HEK293 (cell line): Measurements from ENCODE around the gene HPSE2.

Experiments
- BCL11B ChIP-seq: fragments of 450-650 bp; formaldehyde crosslinking; IDR thresholded peaks from 2 replicates; pipeline ENCODE4 v1.5.1; 2016; ENCODE audit warnings: low read depth, missing biosample characterization, missing genetic modification characterization
- GLIS1 ChIP-seq: fragments of 450-650 bp; formaldehyde crosslinking; IDR thresholded peaks from 2 replicates; pipeline ENCODE4 v1.5.1; 2016; ENCODE audit warnings: missing biosample characterization, missing genetic modification characterization
- KLF8 ChIP-seq: fragments of 450-650 bp; formaldehyde crosslinking; IDR thresholded peaks from 2 replicates; pipeline ENCODE4 v1.5.1; 2016; ENCODE audit warnings: missing biosample characterization, missing genetic modification characterization
- MYNN ChIP-seq: fragments of 450-650 bp; formaldehyde crosslinking; IDR thresholded peaks from 2 replicates; pipeline ENCODE4 v1.5.1; 2016; ENCODE audit warnings: missing biosample characterization, missing genetic modification characterization, borderline replicate concordance
- MZF1 ChIP-seq: fragments of 450-650 bp; formaldehyde crosslinking; IDR thresholded peaks from 2 replicates; pipeline ENCODE4 v1.5.1; 2017; ENCODE audit warnings: missing biosample characterization, missing genetic modification characterization, borderline replicate concordance
- SP3 ChIP-seq: fragments of 450-650 bp; formaldehyde crosslinking; IDR thresholded peaks from 2 replicates; pipeline ENCODE4 v1.5.1; 2016; ENCODE audit warnings: missing biosample characterization, missing genetic modification characterization
- TCF7L2 ChIP-seq: IDR thresholded peaks from 2 replicates; pipeline ENCODE4 v1.6.1; 2011; ENCODE audit warnings: low read depth, mild to moderate bottlenecking, inconsistent platforms, low read length, moderate library complexity, borderline replicate concordance
- ZBTB21 ChIP-seq: fragments of 450-650 bp; formaldehyde crosslinking; IDR thresholded peaks from 2 replicates; pipeline ENCODE4 v1.5.1; 2017; ENCODE audit warnings: missing biosample characterization, missing genetic modification characterization
- ZNF112 ChIP-seq: fragments of 450-650 bp; formaldehyde crosslinking; IDR thresholded peaks from 2 replicates; pipeline ENCODE4 v1.5.0; 2017; ENCODE audit warnings: missing biosample characterization, missing genetic modification characterization
- ZNF169 ChIP-seq: fragments of 450-650 bp; formaldehyde crosslinking; IDR thresholded peaks from 2 replicates; pipeline ENCODE4 v1.5.1; 2016; ENCODE audit warnings: missing biosample characterization, missing genetic modification characterization
- ZNF184 ChIP-seq: fragments of 450-650 bp; IDR thresholded peaks from 2 replicates; pipeline ENCODE4 v1.5.1; 2018; ENCODE audit warnings: missing biosample characterization, mild to moderate bottlenecking, missing genetic modification characterization
- ZNF2 ChIP-seq: fragments of 450-650 bp; formaldehyde crosslinking; IDR thresholded peaks from 2 replicates; pipeline ENCODE4 v1.5.1; 2016; ENCODE audit warnings: missing biosample characterization, missing genetic modification characterization
- ZNF366 ChIP-seq: fragments of 450-650 bp; formaldehyde crosslinking; conservative IDR thresholded peaks from 2 replicates; pipeline ENCODE4 v1.5.1; 2016; ENCODE audit warnings: missing biosample characterization, missing genetic modification characterization
- ZNF48 ChIP-seq: fragments of 450-650 bp; formaldehyde crosslinking; IDR thresholded peaks from 2 replicates; pipeline ENCODE4 v1.5.1; 2016; ENCODE audit warnings: missing biosample characterization, missing genetic modification characterization
- ZNF555 ChIP-seq: fragments of 450-650 bp; formaldehyde crosslinking; conservative IDR thresholded peaks from 2 replicates; pipeline ENCODE4 v1.5.1; 2017; ENCODE audit warnings: missing biosample characterization, mild to moderate bottlenecking, missing genetic modification characterization, inconsistent platforms
- ZNF561 ChIP-seq: fragments of 450-650 bp; IDR thresholded peaks from 2 replicates; pipeline ENCODE4 v1.5.1; 2018; ENCODE audit warnings: missing biosample characterization, missing genetic modification characterization, borderline replicate concordance
- ZNF571 ChIP-seq: fragments of 450-650 bp; formaldehyde crosslinking; IDR thresholded peaks from 2 replicates; pipeline ENCODE4 v1.5.0; 2017; ENCODE audit warnings: missing biosample characterization, missing genetic modification characterization
- ZNF624 ChIP-seq: fragments of 450-650 bp; formaldehyde crosslinking; IDR thresholded peaks from 2 replicates; pipeline ENCODE4 v1.5.1; 2017; ENCODE audit warnings: missing biosample characterization, missing genetic modification characterization
- ZNF629 ChIP-seq: fragments of 450-650 bp; formaldehyde crosslinking; IDR thresholded peaks from 2 replicates; pipeline ENCODE4 v1.5.1; 2017; ENCODE audit warnings: missing biosample characterization, missing genetic modification characterization
- ZNF658 ChIP-seq: fragments of 450-650 bp; formaldehyde crosslinking; IDR thresholded peaks from 2 replicates; pipeline ENCODE4; 2016; ENCODE audit warnings: missing biosample characterization, missing genetic modification characterization
- ZNF660 ChIP-seq: fragments of 450-650 bp; IDR thresholded peaks from 2 replicates; pipeline ENCODE4 v1.5.1; 2018; ENCODE audit warnings: missing biosample characterization, mild to moderate bottlenecking, missing genetic modification characterization
- ZNF670 ChIP-seq: fragments of 450-650 bp; formaldehyde crosslinking; IDR thresholded peaks from 2 replicates; pipeline ENCODE4 v1.5.1; 2016; ENCODE audit warnings: missing biosample characterization, missing genetic modification characterization, low read depth
- TF ChIP-seq, protein P1 (sequence below): fragments of 450-650 bp; formaldehyde crosslinking; IDR thresholded peaks from 2 replicates; pipeline ENCODE4 v1.5.1; 2017; ENCODE audit warnings: missing biosample characterization, missing genetic modification characterization
- TF ChIP-seq, protein P2 (sequence below): fragments of 450-650 bp; formaldehyde crosslinking; IDR thresholded peaks from 2 replicates; pipeline ENCODE4 v1.5.1; 2016; ENCODE audit warnings: missing biosample characterization, missing genetic modification characterization
- TF ChIP-seq, protein P3 (sequence below): fragments of 450-650 bp; formaldehyde crosslinking; IDR thresholded peaks from 2 replicates; pipeline ENCODE4 v1.5.1; 2016; ENCODE audit warnings: missing biosample characterization, missing genetic modification characterization, borderline replicate concordance
- TF ChIP-seq, protein P4 (sequence below): fragments of 450-650 bp; formaldehyde crosslinking; IDR thresholded peaks from 2 replicates; pipeline ENCODE4 v1.5.1; 2016; ENCODE audit warnings: missing biosample characterization, missing genetic modification characterization, low read depth
- TF ChIP-seq, protein P5 (sequence below): sonication (generic); formaldehyde crosslinking; IDR thresholded peaks from 2 replicates; pipeline ENCODE4 v1.8.1; 2022; ENCODE audit warnings: mild to moderate bottlenecking, moderate library complexity, missing genetic modification reagents
- TF ChIP-seq, protein P6 (sequence below): fragments of 450-650 bp; formaldehyde crosslinking; IDR thresholded peaks from 2 replicates; pipeline ENCODE4 v1.5.1; 2017; ENCODE audit warnings: missing biosample characterization, missing genetic modification characterization

HPSE2 gene

DNA sequence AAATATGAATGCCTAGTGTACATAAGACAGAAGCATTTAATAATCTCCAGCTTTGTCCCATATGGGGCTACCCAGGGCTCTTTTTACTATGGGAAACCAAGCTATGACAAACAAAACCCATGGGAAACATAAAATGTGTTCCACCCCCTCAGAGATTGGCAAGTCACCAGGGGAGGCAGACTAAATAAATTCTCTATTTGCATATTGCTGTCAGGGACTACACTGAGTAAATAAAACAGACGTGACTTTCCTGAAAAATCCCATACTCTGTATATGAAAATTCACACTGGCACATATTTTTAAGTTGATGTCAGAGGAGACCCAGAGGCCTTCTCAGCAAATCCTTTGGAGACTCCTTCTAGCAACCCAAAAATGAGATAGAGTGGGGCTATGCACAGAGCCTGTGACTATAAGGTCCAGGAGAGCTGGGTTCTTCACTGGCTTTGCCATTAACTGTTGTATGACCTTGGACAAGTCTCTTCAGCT lies 44.0 kb upstream of the HPSE2 start (continued):
- TF ChIP-seq KLF8 (tag by site-specific recombination): 0 out of 2 replicates have a peak, but pooled peaks have one; percentile 33
- TF ChIP-seq ZNF571: no peak
- peak; percentile 26; the same call in 1 of the 2 replicates for TF ChIP-seq ZNF366 (tag by site-specific recombination)
- TF ChIP-seq ZNF660 (tag by site-specific recombination): no peak
- no peak for TF ChIP-seq ZBTB21 (tag by site-specific recombination)
- peak; percentile 36; the same call in 1 of the 2 replicates for TF ChIP-seq ZNF629 (tag by site-specific recombination)
- no peak for TF ChIP-seq ZNF658 (tag by site-specific recombination)
- TF ChIP-seq ZNF112 (tag by site-specific recombination): no peak
- TF ChIP-seq, protein P1, sequence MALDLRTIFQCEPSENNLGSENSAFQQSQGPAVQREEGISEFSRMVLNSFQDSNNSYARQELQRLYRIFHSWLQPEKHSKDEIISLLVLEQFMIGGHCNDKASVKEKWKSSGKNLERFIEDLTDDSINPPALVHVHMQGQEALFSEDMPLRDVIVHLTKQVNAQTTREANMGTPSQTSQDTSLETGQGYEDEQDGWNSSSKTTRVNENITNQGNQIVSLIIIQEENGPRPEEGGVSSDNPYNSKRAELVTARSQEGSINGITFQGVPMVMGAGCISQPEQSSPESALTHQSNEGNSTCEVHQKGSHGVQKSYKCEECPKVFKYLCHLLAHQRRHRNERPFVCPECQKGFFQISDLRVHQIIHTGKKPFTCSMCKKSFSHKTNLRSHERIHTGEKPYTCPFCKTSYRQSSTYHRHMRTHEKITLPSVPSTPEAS (tag by site-specific recombination): no peak
- no peak for TF ChIP-seq ZNF169 (tag by site-specific recombination)
- TF ChIP-seq, protein P2, sequence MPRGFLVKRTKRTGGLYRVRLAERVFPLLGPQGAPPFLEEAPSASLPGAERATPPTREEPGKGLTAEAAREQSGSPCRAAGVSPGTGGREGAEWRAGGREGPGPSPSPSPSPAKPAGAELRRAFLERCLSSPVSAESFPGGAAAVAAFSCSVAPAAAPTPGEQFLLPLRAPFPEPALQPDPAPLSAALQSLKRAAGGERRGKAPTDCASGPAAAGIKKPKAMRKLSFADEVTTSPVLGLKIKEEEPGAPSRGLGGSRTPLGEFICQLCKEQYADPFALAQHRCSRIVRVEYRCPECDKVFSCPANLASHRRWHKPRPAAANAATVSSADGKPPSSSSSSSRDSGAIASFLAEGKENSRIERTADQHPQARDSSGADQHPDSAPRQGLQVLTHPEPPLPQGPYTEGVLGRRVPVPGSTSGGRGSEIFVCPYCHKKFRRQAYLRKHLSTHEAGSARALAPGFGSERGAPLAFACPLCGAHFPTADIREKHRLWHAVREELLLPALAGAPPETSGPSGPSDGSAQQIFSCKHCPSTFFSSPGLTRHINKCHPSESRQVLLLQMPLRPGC (tag by site-specific recombination): no peak
- no peak for TF ChIP-seq BCL11B
- peak; percentile 98 for TF ChIP-seq GLIS1 (tag by site-specific recombination)
- TF ChIP-seq, protein P3, sequence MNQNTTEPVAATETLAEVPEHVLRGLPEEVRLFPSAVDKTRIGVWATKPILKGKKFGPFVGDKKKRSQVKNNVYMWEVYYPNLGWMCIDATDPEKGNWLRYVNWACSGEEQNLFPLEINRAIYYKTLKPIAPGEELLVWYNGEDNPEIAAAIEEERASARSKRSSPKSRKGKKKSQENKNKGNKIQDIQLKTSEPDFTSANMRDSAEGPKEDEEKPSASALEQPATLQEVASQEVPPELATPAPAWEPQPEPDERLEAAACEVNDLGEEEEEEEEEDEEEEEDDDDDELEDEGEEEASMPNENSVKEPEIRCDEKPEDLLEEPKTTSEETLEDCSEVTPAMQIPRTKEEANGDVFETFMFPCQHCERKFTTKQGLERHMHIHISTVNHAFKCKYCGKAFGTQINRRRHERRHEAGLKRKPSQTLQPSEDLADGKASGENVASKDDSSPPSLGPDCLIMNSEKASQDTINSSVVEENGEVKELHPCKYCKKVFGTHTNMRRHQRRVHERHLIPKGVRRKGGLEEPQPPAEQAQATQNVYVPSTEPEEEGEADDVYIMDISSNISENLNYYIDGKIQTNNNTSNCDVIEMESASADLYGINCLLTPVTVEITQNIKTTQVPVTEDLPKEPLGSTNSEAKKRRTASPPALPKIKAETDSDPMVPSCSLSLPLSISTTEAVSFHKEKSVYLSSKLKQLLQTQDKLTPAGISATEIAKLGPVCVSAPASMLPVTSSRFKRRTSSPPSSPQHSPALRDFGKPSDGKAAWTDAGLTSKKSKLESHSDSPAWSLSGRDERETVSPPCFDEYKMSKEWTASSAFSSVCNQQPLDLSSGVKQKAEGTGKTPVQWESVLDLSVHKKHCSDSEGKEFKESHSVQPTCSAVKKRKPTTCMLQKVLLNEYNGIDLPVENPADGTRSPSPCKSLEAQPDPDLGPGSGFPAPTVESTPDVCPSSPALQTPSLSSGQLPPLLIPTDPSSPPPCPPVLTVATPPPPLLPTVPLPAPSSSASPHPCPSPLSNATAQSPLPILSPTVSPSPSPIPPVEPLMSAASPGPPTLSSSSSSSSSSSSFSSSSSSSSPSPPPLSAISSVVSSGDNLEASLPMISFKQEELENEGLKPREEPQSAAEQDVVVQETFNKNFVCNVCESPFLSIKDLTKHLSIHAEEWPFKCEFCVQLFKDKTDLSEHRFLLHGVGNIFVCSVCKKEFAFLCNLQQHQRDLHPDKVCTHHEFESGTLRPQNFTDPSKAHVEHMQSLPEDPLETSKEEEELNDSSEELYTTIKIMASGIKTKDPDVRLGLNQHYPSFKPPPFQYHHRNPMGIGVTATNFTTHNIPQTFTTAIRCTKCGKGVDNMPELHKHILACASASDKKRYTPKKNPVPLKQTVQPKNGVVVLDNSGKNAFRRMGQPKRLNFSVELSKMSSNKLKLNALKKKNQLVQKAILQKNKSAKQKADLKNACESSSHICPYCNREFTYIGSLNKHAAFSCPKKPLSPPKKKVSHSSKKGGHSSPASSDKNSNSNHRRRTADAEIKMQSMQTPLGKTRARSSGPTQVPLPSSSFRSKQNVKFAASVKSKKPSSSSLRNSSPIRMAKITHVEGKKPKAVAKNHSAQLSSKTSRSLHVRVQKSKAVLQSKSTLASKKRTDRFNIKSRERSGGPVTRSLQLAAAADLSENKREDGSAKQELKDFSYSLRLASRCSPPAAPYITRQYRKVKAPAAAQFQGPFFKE (tag by site-specific recombination): no peak
- TF ChIP-seq, protein P4, sequence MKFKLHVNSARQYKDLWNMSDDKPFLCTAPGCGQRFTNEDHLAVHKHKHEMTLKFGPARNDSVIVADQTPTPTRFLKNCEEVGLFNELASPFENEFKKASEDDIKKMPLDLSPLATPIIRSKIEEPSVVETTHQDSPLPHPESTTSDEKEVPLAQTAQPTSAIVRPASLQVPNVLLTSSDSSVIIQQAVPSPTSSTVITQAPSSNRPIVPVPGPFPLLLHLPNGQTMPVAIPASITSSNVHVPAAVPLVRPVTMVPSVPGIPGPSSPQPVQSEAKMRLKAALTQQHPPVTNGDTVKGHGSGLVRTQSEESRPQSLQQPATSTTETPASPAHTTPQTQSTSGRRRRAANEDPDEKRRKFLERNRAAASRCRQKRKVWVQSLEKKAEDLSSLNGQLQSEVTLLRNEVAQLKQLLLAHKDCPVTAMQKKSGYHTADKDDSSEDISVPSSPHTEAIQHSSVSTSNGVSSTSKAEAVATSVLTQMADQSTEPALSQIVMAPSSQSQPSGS (tag by site-specific recombination): no peak
- no peak for TF ChIP-seq MYNN
- TF ChIP-seq MZF1 (tag by site-specific recombination): no peak
- no peak for TF ChIP-seq ZNF555
- TF ChIP-seq, protein P5, sequence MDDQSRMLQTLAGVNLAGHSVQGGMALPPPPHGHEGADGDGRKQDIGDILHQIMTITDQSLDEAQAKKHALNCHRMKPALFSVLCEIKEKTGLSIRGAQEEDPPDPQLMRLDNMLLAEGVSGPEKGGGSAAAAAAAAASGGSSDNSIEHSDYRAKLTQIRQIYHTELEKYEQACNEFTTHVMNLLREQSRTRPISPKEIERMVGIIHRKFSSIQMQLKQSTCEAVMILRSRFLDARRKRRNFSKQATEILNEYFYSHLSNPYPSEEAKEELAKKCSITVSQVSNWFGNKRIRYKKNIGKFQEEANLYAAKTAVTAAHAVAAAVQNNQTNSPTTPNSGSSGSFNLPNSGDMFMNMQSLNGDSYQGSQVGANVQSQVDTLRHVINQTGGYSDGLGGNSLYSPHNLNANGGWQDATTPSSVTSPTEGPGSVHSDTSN (CRISPR knock-in tag): no peak
- TF ChIP-seq ZNF2: no peak
- no peak for TF ChIP-seq ZNF48 (tag by site-specific recombination)
- no peak for TF ChIP-seq TCF7L2
- no peak for TF ChIP-seq ZNF561
- TF ChIP-seq ZNF670 (tag by site-specific recombination): no peak
- TF ChIP-seq, protein P6, sequence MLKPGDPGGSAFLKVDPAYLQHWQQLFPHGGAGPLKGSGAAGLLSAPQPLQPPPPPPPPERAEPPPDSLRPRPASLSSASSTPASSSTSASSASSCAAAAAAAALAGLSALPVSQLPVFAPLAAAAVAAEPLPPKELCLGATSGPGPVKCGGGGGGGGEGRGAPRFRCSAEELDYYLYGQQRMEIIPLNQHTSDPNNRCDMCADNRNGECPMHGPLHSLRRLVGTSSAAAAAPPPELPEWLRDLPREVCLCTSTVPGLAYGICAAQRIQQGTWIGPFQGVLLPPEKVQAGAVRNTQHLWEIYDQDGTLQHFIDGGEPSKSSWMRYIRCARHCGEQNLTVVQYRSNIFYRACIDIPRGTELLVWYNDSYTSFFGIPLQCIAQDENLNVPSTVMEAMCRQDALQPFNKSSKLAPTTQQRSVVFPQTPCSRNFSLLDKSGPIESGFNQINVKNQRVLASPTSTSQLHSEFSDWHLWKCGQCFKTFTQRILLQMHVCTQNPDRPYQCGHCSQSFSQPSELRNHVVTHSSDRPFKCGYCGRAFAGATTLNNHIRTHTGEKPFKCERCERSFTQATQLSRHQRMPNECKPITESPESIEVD (tag by site-specific recombination): peak; percentile 78
- TF ChIP-seq ZNF624: no peak
- TF ChIP-seq ZNF184: 0 out of 2 replicates have a peak, but pooled peaks have one; percentile 44
- 0 out of 2 replicates have a peak, but pooled peaks have one; percentile 28 for TF ChIP-seq SP3 (tag by site-specific recombination)
